HCEC 1CT (cell line): ENCODE results near the gene CAT.

Experiments used
- DNase-seq: peaks from one replicate; pipeline ENCODE4 v3.0.0-alpha.2; 2017

Gene CAT

DNA sequence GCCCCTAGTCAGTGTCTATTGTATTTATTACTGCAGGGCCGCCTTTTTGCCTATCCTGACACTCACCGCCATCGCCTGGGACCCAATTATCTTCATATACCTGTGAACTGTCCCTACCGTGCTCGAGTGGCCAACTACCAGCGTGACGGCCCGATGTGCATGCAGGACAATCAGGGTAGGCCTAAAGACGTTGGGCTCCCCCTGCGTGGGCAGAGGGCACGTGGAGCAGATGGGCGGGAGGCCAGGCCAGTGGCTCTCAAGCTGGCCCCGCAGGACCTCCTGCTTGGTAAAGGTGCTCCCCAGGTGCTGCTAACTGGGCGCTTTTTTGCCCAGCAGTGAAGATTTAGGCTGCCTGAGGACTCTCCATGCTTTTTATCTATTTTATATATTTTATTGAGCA, 22.5 kb downstream of the CAT start:
- no peak for DNase-seq

DNA sequence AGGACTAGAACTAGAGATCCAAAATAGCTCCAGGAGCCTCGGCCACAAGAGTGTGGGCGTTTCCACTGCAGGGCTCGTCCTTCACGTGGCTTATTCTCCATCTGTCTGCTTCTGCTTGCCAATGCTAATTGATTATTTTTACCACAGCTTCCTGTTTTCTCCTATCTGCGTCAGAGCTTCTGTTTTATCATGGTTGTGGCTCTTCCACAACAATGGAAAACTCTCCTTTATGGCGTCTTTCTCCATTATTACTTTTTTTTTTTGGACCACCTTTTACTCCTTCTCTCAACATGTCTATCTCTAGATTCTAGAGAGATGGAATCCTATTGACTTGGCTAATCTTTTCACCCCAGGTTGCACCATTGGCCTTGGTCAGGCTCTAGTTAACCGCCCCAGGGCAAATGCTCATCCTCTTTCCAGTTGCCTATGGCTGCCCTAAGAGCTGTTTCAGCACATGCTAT, 25.9 kb downstream of the CAT start:
- DNase-seq, result no peak

DNA sequence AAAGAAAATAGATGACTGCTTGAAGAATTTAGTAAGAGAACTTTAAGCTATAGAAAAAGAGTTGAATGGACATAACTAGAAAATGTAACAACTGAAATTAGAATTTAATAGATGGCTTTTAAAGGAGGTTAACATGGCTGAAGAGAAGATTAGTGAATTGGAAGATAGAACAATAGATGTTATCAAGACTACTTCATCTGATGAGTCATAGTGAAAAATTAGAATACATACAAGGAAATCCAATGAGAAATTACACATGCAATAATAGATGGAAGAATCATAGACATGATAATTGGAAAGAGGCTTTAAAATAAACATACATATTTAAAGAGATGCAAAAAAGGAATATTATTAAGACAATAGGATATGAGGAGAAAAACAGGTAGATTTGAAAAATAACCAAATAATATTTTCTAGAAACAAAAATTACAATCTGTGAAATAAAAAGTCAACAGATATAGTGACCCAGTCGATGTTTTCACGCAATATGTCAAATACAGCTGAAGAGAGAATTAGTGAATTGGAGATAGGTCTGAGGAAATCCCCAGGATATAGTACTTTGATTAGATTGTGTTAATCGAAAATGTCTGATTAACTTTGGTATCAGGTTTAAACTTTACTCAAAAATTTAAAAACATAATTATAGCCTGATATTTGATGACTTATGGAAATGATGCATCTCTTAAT, 28.2 kb downstream of the CAT start:
- DNase-seq, result no peak

DNA sequence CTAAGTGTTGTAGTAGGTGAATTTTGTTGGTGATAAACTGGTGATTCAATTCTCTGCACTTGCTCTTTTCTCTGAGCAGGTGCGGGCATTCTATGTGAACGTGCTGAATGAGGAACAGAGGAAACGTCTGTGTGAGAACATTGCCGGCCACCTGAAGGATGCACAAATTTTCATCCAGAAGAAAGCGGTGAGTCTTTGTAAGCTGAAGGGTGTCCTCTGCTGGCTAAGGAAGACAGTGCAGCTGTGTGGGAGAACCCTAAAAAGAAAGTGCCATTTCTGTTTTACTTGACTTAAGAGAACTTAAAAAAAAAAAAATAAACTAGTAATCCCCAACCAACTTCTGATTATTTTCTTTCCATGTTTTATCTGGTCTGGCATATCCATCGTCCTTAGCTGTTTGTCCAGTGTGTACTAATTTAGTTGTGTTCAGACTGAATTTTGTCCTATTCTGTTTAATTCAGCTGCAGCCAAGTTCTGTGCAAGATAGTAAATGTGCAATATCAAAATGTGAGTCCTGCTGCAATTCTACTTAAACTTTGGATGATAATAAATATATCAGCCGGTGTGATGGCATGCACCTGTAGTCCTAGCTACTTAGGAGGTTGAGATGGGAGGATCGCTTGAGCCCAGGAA, 29.6 kb downstream of the CAT start:
- DNase-seq, result peak; percentile 30

DNA sequence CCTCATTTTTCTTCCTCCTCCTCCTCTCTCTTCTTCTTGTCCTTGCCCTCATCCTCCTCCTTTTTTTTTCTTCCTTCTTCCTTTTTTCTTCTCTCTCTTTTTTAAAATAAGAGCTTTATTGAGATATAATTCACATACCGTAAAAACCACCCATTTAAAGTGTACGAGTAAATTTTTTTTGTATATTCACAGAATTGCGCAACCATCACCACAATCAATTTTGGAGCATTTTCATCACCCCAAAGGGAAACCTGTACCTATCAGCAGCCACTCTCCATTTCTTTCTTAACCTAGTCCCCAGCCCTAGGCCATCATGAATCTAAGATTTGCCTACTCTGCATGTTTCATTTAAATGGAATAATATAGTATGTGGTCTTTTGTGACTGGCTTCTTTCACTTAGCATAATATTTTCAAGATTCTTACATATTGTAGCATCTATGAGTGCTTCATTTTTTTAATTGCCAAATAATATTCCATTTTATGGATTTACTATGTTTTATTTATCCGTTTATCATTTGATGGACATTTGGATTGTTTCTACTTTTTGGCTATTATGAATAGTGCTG, 35.0 kb downstream of the CAT start:
- DNase-seq, result no peak

DNA sequence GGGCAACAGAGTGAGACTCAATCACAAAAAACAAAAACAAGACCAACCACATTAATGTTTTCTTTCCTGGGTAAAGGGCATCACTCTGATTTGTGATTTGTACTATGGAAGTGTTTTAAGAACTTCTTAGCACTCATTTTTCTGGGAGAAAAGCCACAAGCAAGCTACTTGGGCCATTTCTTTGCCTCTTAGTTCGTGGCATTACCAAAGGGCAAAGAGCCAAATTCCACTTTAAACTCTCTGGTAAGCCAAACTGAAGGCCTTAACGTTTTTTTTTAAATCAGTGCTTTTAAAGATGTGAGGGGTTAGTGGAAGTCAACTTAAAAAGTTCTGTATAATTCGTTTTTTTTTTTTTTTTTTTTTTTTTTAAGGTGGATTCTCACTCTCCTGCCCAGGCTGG, 36.9 kb downstream of the CAT start:
- no peak for DNase-seq

DNA sequence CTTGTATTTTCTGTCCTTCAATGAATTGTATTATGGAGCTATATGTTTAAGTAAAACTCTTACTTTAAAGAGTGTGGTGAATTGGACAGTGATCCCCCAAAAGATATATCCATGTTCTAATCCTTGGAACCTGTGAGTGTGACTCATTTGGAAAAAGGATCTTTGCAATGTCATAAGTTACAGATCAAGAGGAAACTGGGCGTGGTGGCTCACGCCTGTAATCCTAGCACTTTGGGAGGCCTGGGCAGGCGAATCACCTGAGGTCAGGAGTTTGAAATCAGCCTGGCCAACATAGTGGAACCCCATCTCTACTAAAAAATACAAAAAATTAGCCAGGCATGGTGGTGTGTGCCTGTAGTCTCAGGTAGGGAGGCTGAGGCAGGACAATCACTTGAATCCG, 38.1 kb downstream of the CAT start:
- no peak for DNase-seq

DNA sequence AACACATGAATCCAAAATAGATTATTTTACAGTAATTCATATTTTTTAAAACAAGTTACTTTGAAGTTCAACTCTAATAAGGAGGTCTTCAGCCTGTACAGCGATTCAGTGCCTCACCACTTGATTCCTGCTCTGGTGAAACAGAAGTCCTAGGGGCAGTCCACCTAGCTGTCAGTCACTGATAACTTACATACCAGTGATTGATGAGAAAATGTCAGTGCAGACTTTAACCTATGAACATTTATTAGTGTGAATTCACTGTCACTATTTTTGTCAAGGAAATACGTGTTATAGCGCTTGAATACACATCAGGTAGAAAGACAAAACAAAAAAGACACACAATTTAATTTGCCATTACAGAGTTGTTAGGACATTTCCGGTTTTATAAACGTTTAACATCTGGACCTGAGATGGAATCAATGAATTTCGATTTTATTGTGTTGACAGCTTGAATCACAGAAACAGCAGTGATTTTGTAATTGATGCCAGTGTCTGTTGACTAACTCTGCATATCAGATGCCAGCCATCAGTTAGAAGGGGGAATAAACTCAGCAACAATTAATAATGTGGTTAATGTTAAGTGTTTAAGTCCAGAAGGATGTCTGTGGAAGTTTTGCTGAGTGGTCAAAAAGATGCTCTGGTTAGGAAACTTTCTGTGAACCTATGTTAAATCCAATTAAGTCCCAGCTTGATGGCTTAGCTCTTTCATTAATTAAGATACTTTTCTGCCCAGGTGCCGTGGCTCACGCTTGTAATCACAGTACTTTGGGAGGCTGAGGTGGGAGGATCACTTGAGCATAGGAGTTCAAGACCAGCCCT, 40.3 kb downstream of the CAT start:
- no peak for DNase-seq

DNA sequence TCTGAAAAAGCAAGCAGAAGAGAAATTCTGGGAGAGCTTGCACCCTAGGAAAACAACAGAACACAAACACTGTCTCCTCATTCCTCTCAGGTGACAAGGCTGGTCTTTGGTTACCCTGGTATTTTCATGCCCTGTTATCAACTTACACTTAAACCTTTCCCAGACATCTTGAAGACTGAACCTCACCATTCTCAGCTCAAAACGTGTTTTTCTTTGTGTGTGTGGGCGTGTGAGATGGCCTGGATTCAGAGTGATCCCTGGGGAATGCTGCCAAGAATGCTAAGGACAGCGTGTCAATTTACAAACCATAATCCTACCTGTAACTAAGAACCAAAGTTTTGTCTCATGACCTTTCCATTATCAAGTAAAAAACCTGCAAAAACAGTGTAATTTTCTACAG, 41.6 kb downstream of the CAT start:
- DNase-seq, result no peak

DNA sequence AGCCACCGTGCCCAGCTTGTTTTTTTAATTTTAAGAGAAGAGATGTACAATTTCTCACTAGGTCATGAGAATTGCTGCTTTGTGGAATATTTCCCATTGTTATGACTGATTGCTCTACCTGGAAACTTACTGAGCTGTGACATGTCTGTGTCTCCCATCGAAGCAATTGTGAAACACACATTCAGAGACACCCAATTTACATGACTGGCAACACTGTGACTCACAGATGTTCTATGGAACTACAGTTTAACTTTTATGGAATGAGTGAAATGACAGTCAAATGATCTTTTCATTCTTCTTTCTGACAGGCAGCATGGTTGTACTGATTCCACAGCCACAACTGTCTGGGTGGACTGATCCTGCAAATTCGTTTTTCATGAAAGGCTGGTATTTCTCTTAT, 42.6 kb downstream of the CAT start:
- DNase-seq, result no peak

DNA sequence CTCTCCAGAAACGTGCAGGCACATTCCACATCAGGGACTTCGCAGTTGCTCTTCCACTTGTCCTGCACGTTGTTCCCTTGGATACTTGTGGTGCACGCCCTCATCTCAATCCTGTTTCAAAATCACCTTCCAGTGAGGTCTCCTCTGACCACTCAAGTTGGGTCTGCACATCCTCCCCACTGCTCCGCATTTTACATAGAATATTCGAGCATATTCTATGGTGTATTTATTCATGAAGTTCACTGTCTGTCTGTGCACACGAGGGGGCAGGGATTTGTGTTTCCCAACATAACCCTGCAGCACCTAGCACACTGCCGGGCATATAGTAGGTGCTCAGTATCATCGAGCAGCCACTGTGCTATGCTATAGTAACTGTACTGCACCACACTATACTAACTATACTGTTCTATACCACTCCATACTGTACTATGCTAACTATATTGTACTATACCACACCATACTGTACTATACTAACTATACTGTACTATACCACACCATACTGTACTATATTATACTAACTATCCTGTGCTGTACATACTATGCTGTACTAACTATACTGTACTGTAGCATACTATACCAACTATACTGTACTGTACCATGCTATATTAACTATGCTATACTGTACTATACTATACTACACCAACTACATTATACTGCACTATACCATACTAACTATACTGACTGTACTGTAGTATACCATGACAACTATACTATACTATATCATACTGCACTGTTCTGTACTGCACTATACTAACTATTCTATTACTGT, 44.6 kb downstream of the CAT start:
- no peak for DNase-seq

DNA sequence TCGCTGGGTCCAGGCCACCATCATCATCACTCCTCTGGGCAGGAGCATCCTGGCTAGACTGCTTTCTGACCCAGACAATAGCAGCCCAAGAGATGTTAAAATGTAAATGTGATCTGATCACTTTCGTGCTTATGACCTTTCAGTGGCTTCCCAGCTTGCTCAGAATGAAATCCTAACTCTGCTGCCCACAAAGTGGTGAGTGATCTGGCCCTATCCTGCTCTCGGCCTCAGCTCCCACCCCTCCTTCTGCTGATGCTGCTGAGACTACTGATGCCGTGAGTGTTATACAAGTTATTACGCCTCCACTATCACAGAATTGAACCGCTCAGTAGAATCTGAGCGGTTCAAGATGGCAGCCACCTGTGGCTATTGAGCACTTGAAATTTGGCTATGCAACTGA, 48.7 kb downstream of the CAT start:
- no peak for DNase-seq

DNA sequence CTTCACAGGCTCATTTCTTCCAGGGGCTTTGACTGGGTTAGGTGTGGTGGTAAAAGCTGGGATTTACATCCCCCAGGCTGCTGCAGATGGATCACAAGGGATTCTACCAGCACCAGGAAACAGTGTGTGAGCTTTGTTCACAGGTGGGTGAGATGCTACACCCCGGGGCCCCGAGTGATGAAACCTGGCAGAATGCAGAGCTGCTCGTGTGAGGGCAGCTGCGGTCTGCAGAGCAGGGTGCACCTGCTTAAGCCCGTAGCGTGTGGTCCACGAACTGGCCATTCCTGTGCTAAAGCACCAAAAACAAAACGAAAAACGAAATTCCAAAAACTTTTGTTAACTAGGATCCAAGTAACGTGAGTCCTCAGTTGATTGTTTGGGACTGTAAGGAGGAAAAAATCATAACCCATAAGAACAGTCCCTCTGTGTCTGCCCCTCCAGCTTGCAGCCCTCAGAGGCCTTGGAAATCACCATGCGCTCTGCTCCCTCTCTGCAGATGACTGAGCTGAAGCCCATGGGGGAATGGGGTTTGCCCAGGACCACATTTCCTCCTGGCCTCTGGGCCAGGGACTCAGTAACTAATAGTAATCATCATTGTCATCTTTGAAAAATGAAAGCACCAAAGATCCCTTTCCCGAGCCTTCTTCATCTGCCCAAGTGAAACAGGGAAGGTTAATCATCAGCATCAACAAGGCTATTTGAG, 50.3 kb downstream of the CAT start:
- no peak for DNase-seq

DNA sequence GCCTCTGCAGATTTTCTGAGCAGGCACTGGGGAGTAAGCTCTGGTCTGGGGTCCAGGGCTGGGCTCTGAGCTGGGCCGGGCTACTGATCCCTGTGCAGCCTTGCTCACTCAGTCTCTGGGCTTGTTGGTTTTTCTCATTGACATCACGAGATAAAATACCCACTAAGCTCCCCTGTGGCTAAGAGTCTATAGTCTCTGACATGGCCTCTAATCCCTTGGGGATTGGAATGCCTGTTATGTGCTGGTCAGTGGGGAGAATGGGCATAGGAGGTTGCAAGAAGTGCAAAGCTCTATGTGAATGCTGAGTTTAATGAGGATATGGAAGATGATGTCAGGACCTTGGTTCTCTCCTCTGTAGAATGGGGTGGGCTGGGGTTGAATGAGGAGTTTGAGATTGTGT, 51.6 kb downstream of the CAT start:
- no peak for DNase-seq

DNA sequence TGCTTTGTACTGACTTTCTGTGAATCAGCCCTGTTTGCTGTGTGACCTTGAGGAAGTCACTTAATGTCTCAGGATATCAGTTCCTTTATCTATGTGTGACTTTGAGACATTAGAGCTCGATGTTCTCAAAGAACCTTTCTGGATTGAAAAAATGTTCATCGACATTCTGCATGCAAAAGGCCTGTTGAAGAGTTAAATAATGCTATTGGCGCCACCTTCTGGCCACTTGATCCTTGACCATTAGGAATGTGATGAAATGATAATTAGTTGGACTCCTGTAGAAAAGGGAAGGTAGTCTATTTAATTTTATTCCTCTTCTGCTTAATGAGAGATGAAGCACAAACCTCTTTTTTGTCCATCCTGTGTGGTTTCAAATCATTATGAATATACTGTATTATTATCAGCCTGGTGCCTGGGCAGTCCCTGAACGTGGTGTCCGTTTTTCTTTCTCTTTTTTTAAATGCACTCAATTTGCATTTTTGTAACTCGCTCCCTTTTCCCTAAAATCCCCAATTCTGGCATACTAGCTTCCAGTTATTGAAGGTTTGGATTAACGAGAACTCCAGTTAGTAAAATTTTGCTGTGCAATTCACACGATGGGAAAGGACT, 54.2 kb downstream of the CAT start:
- peak; percentile 51 for DNase-seq

DNA sequence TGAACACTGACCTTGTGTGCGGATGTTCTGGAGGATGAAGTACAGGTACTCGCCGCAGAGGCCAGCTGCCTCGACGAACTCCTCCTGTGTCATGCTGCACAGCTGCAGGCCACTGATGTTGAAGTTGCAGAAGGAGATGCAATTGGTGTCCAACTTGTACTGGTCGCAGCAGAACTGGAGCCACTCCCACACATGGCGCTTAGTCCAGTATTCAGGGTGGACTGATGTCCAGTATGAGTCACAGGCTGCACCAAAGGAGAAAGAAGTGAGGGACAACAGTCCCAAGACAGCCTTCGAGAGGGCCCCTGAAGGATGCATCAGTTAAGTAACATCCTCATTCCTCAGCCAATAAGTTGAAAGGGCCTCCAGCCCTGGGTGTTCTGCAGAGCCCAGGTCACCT, 54.7 kb downstream of the CAT start:
- no peak for DNase-seq

DNA sequence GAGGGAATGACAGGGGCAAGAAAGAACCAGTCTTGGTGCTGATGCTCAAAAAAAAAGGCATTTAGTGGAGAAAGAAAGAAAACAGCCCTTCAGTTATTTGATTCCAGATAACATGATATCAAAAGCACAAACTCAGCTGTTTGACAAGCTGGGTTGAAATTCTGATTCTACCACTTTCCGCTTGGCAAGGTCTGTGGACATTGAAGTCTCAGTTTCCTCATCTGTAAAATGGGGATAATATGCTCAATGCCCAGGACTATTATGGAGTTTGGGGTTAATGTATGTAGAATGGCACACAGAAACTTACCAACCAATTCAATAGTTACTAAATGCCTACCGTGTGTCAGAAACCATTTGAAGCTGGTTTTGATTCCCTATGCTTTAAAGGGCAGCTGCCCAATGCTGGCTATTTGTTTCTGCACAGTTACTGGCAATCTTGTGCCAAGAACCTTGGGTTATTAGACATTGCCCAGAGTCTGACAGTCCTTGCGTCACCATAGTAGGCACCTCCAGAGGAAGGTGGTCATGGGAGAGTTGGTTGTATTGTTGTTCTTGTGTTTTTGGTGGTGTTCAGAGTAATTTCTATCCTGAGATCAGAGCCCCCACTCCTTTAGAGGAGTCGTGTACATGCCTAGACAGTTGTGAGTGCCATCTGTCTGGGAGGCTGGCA, 55.3 kb downstream of the CAT start:
- no peak for DNase-seq

DNA sequence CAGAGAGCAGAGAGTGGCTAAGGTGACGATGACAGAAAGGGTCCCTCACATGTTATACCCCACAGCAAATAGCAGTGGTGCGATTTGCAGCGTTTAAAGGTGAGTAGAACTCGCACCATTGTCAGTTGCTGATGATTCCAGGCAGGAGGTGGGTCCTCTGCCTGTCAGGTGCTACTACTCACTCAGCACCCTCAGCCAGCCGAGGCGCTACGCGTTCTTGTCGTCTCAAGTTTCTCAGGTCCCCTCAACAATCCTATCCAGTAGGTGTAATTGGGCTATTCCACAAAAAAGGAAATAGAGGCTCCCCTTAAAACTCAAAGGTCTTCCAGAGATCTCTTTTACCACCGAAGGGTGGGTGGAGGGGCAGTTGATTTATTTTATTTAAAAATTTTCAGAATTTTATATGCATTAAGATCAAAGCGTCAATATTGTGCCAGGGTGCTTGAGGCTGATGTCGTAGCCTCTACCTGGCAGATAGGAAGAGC, 56.5 kb downstream of the CAT start:
- no peak for DNase-seq

DNA sequence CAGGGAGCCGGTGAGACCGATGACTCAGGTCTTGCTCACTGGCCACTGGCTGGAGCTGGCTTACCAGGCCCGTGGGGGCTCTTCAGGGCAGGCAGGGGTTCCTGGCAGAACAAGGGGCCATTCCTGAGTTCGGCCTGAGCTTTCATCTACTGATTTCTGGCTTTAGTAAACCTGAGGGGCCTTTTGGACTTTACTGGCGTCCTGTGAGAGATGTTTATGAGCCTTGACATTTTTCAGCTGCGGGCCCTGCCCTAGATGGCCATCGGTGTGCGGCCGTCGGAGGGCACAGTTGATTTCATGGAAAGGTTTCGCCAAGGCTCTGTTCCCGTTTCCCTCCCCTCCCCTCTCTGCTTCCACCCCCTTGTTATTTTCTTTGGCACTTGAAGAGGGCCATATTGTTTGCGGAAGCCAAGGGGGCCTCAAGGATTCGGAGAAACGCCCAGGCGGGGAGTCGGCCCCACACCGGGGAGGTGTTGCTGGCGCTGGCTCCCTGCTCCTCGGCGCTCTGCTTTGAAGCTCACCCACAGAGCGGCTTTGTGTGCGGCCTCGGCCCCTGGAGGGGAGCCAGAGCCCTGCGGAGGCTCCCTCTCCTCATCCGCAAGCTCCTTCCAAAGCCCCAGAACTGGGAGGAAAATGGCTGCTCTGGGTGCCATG, 57.1 kb downstream of the CAT start:
- DNase-seq, result no peak

DNA sequence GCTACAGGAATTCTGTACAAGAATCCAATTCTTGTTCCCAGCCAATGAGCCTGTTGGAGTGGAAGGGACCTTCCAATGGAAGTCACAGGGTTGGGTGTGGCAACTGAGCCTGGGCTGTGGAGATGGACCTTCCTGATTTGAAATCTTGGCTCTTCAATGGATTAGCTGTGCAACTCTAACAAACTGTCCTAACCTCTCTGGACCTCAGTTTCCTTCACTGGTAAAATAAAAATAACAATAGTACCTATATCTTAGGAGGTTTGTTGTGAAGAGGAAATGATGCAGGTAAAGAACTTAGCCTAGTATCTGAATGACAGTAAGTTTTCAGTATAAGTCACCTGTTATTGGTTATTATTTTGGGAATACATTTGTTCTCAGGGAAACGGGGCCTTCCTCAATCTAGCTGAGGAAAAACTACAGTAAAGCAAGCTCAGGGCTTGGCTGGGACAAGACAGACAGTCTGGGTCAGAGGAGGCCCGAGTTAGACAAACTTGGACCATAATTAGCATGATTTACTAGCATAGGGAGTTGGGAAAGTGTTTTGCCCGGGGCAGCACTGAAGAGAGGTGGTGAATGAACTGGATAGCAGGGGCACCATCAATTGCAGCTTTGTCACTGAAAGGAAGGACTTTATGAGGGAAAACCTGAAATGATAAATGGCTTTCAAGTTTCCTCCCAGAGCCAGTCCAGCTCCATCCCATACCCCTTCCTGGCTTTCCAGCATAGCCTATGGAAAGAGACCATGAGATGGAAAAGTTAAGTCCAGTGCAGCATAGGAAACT, 61.2 kb downstream of the CAT start:
- no peak for DNase-seq
